ENCODE data around the gene OR5K1.

The OR5K1 gene

DNA sequence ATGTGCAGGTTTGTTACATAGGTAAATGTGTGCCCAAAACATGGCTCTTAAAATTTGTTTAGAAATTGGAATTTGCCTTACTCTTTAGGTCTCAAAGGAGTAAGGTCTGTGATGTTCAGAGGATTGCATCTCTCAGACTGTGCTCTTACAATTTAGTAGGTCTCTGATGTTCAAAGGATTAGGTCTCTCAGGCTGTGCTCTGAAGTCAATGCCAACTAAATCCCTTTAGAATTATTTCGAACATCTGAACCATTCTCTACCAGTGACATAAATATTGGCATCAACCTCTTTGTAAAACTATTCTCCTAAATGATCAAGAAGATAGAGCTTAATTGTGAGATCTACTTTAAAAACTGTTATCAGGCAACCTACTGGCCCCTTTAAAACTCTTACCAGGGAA is at the start of gene OR5K1:
TSS of gene OR5K1 (plus strand) at position 301 of the 400 bp plus-strand sequence. CDS start 6,376 bp downstream, outside the sequence.
- DNase-seq: no peak

DNA sequence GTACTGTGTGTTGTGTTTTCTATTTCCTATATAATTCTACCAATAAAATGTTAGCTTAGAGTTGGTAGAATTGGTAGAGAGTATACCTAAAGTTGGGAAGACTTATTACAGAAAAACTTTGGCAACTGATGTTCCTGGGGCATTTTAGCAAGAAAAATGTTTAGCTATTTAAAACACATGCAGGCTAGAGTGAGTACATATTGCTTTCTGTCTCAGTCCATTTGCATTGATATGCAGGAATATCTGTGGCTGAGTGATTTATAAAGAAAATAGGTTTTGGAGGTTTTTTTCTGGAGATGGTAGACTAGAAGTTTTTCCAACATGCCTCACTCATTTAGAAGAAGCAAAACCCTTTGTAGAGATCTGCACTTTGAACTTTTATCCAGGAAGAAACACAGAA is 30.4 kb upstream of the OR5K1 start:
- no peak for DNase-seq

- no peak for DNase-seq
Observed at GRCh38 chr3:98433764-98434163, 29.2 kb upstream of the OR5K1 start.

DNA sequence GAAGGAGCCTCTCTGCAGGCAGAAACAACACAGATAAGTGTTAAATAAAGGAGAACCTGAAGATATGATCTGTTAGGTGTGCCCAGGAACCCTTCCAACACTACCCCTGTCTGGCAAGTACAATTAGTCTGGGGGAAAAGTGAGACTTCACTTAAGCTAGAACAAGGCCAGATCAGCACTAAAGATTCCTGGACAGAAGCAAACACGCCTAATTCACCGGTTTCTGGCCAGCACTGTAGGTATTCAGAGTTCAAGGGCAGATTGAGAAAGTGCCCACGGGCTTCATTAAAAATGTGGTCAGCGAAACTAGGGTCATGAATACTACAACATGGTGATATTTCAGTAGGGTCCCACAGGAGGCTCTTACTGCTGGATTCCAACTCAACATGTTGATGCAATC is 28.6 kb upstream of the OR5K1 start:
- no peak for DNase-seq

DNA sequence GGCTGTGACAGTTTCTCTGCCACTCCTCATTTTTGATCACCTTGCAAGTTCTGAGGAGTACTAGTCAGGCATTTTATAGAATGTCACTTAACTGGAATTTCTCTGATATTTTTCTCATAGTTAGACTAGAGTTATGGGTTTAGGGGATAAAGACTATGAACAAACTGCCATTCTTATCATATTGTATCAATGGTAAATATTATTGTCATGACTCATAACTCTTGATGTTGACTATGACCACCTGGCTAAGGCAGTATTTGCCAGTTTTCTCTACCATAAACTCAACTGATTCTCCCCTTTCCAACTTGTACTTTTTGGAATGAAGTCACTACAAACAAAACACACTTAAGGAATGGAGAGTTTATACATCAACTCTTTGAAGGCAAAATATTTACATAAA is 22.7 kb upstream of the OR5K1 start:
- DNase-seq: no peak

- DNase-seq: no peak
Observed at GRCh38 chr3:98445949-98446406, 17.0 kb upstream of the OR5K1 start.

- DNase-seq: no peak
Observed at GRCh38 chr3:98449606-98450193, 13.3 kb upstream of the OR5K1 start.

DNA sequence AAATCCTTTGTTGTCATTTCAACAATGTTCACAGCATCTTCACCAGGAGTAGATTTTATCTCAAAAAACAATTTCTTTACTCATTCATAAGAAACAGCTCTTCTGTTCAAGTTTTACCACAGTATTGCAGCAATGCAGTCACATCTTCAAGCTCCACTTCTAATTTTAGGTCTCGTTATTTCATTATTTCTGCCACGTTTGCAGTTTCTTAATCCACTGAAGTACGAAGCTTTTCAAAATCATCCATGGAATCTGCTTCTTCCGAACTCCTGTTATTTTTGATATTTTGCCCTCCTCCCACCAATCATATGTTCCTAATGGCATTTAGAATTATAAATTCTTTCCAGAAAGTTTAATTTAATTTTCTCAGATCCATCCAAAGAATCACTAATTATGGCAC is 12.6 kb upstream of the OR5K1 start:
- DNase-seq: no peak

DNA sequence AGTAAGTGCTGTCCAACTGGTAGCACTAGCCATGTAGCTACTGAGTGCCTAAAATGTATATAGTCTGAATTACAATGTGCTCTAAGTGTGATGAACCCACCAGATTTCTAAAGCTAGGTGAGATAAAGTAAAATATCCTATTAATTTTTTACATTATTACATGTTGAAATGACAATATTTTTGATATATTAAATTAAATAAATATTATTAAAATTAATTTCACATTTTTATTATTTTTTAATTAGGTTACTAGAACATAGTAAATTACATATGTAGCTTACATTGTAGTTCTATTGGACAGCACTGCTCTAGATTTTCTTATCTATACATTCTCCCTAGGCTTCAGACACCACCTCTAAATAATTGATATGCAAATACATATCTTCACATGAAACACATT is 9.2 kb upstream of the OR5K1 start:
- DNase-seq: no peak

- DNase-seq: no peak
Observed at GRCh38 chr3:98454929-98455328, 8.1 kb upstream of the OR5K1 start.

GRCh38 chr3:98457543-98457942 is 5.5 kb upstream of the OR5K1 start:
- DNase-seq: no peak

- no peak for DNase-seq
Observed at GRCh38 chr3:98460220-98460619, 2.8 kb upstream of the OR5K1 start.

GRCh38 chr3:98482717-98483482 is 19.9 kb downstream of the OR5K1 start:
- DNase-seq: peak; percentile 17

DNA sequence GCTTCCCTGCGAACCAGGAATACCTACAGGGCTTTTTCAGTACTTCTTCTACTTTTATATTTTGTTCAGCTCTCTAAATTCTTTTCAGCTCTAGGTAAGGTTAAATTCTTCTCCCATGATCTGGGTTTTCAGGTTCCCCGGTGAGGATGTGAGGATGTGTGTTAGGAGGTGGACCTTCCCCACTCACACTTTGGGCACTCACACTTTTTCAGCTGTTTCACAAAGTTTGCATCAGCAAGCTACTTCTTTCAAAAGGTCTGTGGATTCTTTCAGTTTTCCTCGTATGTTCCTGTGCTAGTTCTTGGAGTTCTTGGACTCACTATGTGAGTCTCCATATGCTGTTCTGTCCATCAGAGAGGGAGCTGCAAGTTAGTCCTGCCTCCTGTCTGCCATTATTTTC is 20.6 kb downstream of the OR5K1 start:
- no peak for DNase-seq

DNA sequence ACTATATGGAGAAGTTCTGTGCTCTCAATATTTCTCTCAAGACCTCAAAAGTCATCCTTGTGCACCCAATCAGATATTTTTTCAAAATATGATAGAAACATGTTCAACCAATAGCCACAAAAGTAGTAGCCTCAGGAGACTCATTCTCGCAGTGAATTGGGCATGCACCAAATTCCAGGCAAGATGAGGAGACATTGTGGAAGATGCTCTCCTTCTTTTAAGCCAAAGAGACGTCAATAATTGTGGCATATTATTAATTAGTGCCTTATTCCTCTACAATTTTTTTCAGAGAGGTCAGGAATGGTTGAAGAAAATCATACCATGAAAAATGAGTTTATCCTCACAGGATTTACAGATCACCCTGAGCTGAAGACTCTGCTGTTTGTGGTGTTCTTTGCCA is 34.4 kb downstream of the OR5K1 start, which contains the start of gene OR5K2:
TSS of gene OR5K2 (plus strand) at position 301 of the 400 bp plus-strand sequence. CDS start at position 301, 0 bp downstream.
- DNase-seq: no peak

- DNase-seq: peak; percentile 86
Observed at GRCh38 chr3:98500019-98500418, 37.0 kb downstream of the OR5K1 start.

DNA sequence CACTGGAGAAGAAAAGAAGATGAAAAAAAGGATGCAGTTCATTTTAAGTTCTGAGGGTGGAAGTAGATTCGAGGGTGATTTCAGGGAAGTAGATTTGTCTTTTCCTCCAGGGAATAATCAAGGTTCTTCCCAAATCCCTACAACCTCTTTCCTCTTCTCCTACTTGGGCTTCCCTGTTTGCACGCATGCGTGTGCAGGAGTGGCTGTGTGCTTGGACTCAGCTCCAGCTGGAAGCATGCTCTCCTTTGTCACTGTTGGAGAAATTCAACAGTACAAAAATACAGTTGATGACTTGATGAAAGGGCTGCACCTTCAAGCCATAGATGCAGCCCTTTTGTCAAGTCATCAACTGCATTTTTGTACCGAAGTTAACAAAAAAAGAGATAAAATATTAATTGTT is 38.3 kb downstream of the OR5K1 start:
- DNase-seq: peak; percentile 3

- no peak for DNase-seq
Observed at GRCh38 chr3:98501863-98502576, 39.0 kb downstream of the OR5K1 start.

GRCh38 chr3:98504539-98504938 is 41.5 kb downstream of the OR5K1 start:
- DNase-seq: no peak

GRCh38 chr3:98508582-98508981 is 45.6 kb downstream of the OR5K1 start:
- DNase-seq: no peak

DNA sequence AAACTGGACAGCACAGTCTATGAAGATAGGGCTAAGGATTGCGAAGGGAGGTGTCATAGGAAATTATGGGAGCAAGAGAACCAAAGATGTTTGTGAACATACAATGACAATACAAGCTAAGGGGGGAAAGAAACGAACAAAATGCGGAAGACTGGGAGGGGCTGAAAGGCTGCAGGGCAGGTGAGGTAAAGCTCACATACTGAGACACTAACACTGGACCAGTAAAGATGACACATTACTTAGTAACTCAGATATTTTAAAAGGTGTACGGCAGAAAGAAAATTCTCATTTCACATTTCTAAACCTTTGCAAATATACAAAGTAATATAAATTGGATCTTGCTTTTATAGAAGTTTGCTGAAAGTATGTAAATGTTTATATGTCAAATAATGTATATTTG is 49.6 kb downstream of the OR5K1 start:
- DNase-seq: no peak

GRCh38 chr3:98513091-98513511 is 50.1 kb downstream of the OR5K1 start:
- peak; percentile 46 for DNase-seq

DNA sequence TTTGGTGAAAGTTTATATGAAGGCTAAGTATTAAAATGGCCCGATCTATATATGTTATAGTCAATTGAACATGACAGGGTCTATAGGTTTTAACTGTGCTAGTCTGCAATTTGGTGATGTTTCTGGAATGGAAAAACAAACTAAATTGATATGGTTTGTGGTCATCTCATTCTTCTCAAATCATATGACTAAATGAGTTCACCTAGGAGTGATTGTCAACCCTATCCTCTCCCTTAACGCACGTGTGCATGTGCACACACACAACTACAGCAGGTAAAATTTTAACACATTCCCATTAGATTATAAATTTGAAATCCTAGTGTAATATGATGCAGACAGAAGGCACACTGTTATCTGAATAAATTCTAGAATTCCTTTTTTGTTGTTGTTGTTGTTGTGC is 50.7 kb downstream of the OR5K1 start:
- DNase-seq: no peak

DNA sequence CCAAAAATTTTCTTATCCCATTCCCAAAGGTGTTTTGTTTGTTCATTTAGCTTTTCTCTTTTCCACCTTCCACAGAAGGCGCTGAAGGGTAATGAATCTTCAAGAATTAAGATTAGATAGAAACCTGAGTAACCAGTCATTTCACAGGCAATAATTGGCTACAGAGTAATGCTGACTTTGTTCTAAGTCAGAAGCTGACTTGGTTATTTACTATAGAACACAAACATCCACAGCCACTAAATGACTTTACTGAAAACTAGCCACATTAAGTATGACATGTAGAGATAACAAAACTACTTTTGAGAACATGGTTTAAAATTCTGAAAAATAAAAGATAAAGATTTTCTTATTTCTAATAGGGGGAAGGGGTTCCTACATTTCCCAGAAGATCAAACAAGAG is 51.9 kb downstream of the OR5K1 start:
- DNase-seq: no peak
